Neural progenitor cell (in vitro differentiated cells): Measurements from ENCODE around the gene RUNX1.

Experiments
- CTCF ChIP-seq: fragments of 200-600 bp; sonication (generic); IDR thresholded peaks from 2 replicates; pipeline ENCODE4 v1.5.1; 2017; ENCODE audit warnings: antibody characterized with exemption, mild to moderate bottlenecking
- EZH2 ChIP-seq: fragments of 200-600 bp; sonication (generic); IDR thresholded peaks from 2 replicates; pipeline ENCODE4 v1.6.1; 2017; ENCODE audit warnings: antibody characterized with exemption, mild to moderate bottlenecking, moderate library complexity
- EZH2phosphoT487 ChIP-seq: fragments of 200-600 bp; sonication (generic); IDR thresholded peaks from 2 replicates; pipeline ENCODE4 v1.6.1; 2017; ENCODE audit warnings: antibody characterized with exemption

- TF ChIP-seq CTCF (no peak), EZH2 (no peak), EZH2phosphoT487 (no peak)
These were observed 191.9 kb downstream of the RUNX1 start for GRCh38 chr21:34857122-34857713.
